Measurements from ENCODE around the gene BCL2L1. TPM values are rescaled to one million over a fixed set of nuclear protein-coding genes. Genes with fewer than 3 reads are reported as not detected.
A peak's percentile ranks its signal among the peaks of the same experiment; 100 is the strongest.

BCL2L1 gene
- total RNA-seq, 1 donor from 2014 or later, result 283 TPM

- Histone ChIP-seq H3K27me3 (ENCODE audit: control insufficient read depth, insufficient read depth, low read length) (no peaks in the 10 kb centered on the region), H3K36me3 (ENCODE audit: control insufficient read depth, insufficient read depth, low read length) (peaks cover 2% of the 10 kb centered on the region), H3K4me3 (ENCODE audit: low read depth, low read length) (no peak overlapping the region)
- no peak for DNase-seq (ENCODE audit: low read depth)
- TF ChIP-seq, protein P1, sequence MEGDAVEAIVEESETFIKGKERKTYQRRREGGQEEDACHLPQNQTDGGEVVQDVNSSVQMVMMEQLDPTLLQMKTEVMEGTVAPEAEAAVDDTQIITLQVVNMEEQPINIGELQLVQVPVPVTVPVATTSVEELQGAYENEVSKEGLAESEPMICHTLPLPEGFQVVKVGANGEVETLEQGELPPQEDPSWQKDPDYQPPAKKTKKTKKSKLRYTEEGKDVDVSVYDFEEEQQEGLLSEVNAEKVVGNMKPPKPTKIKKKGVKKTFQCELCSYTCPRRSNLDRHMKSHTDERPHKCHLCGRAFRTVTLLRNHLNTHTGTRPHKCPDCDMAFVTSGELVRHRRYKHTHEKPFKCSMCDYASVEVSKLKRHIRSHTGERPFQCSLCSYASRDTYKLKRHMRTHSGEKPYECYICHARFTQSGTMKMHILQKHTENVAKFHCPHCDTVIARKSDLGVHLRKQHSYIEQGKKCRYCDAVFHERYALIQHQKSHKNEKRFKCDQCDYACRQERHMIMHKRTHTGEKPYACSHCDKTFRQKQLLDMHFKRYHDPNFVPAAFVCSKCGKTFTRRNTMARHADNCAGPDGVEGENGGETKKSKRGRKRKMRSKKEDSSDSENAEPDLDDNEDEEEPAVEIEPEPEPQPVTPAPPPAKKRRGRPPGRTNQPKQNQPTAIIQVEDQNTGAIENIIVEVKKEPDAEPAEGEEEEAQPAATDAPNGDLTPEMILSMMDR (IDR thresholded peaks at IDR 0.05; ENCODE audit: insufficient read depth, low read length, poor library complexity, severe bottlenecking), result no peak
Measured at GRCh38 chr20:31705191-31705590, 17.5 kb downstream of the BCL2L1 start.

DNA sequence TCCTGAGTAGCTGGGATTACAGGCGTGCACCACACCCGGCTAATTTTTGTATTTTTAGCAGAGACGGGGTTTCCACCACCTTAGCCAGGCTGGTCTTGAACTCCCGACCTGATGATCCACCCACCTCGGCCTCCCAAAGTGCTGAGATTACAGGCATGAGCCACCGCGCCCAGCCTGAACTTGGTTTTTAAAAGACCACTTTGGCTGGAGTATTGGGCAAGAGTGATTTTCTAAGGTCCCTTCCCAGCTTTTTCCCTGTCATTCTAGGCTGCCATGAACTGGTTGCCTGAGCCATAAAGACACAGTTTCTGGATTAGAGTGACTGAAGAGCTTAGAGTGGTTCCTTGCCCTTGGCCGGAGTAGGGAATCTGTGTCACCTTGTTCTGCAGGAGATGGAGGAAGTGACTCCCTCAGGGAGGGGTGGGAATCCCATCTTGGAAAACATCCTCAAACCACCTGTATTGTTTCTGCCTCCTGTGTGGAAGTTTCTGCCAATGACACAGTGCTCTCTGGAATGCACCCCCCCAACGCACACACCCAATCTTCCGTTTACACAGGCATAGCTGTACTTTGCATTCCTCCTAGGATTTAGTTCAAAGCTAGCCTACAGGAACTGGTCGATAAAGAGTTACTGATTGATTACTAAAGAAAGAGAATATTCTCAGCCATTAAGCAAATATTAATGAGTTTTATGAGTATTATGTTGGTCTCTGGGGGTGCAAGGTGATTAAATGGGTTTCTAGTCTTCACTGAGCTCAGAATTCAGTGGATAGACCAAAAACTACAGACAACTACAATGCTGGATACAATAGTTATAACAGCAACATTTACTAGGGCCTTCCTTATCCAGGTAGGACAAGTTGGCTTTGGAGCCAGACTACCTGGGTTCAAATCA is 18.2 kb downstream of the BCL2L1 start:
- peak; percentile 90 for DNase-seq (ENCODE audit: low read depth)
- H3K27me3 ChIP-seq (ENCODE audit: control insufficient read depth, insufficient read depth, low read length), result no peaks in the 10 kb centered on the region
- TF ChIP-seq, protein P1 (IDR thresholded peaks at IDR 0.05; ENCODE audit: insufficient read depth, low read length, poor library complexity, severe bottlenecking), result no peak
- H3K36me3 ChIP-seq (ENCODE audit: control insufficient read depth, insufficient read depth, low read length), result peaks cover 3% of the 10 kb centered on the region
- no peak overlapping the region for H3K4me3 ChIP-seq (ENCODE audit: low read depth, low read length)

- no peak for DNase-seq (ENCODE audit: low read depth)
- Histone ChIP-seq H3K27me3 (ENCODE audit: control insufficient read depth, insufficient read depth, low read length) (no peaks in the 10 kb centered on the region), H3K4me3 (ENCODE audit: low read depth, low read length) (no peak overlapping the region), H3K36me3 (ENCODE audit: control insufficient read depth, insufficient read depth, low read length) (peaks cover 5% of the 10 kb centered on the region)
- TF ChIP-seq, protein P1 (IDR thresholded peaks at IDR 0.05; ENCODE audit: insufficient read depth, low read length, poor library complexity, severe bottlenecking), result no peak
Measured at GRCh38 chr20:31701591-31701990, 21.1 kb downstream of the BCL2L1 start.

DNA sequence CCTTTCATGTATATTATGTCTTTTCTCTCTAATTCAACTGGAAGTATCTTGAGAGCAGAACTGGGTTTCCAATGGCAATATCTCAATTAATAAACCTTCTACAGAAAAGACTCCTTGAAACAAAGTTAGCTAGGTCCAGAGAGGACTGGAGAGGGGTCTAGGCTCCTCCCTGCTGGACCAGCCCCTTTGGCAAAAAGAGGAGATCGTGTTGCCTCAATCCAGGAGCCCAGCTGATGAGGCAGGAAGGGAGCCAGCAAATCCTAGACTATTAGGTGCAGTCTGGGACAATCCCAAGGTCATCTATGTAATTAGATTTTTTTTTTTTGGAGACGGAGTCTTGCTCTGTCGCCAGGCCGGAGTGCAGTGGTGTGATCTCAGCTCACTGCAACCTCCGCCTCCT is 21.9 kb downstream of the BCL2L1 start:
- Histone ChIP-seq H3K4me3 (ENCODE audit: low read depth, low read length) (no peak overlapping the region), H3K27me3 (ENCODE audit: control insufficient read depth, insufficient read depth, low read length) (no peaks in the 10 kb centered on the region), H3K36me3 (ENCODE audit: control insufficient read depth, insufficient read depth, low read length) (peaks cover 5% of the 10 kb centered on the region)
- TF ChIP-seq, protein P1 (IDR thresholded peaks at IDR 0.05; ENCODE audit: insufficient read depth, low read length, poor library complexity, severe bottlenecking), result no peak
- no peak for DNase-seq (ENCODE audit: low read depth)

DNA sequence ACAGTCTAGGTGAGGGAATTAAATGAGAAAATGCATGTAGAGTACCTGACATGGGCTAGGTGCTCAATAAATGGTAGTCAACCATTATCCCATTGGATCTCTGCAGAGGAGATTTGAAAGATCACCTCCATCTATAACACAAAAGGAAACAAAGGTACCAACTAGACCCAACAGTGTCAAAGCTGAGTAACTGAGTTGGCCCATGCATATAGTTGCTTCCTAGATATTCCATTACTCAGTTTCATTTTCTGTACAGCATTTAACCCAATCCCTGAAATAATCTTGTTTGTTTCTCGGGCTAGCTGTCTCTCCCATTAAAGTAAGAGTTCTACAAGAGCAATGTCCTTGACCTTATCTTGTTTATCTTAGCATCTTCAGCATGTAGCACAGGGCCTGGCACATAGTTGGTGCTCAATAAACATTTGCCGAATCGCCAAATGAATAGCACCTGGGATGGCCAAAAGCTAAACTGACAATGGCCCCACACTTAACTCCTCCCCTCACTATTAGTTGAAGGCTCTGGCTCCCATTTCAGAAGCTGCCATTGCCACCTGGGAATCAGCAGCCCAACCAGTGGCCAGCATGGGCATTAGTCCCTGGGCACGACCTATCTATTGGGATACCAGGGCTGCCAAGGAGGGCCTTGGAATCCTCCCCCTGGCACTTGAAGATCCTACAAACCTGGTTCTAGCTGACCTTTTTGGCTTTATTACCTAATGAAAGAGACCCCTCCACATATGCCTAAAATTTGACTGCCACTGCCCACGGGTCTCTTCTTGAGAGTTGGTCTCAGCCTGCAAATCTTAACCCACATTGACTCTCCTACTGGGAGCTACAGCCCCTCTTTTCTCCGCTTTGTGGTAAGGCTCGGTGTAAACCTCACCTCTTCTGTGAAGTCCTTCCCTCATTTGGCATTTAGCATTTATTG is 22.6 kb downstream of the BCL2L1 start:
- no peaks in the 10 kb centered on the region for H3K27me3 ChIP-seq (ENCODE audit: control insufficient read depth, insufficient read depth, low read length)
- TF ChIP-seq, protein P1 (IDR thresholded peaks at IDR 0.05; ENCODE audit: insufficient read depth, low read length, poor library complexity, severe bottlenecking), result no peak
- peaks cover 6% of the 10 kb centered on the region for H3K36me3 ChIP-seq (ENCODE audit: control insufficient read depth, insufficient read depth, low read length)
- DNase-seq (ENCODE audit: low read depth), result no peak
- no peak overlapping the region for H3K4me3 ChIP-seq (ENCODE audit: low read depth, low read length)
